ENCODE results near the gene CEP112. TPM values are rescaled to one million over a fixed set of nuclear protein-coding genes. Genes with fewer than 3 reads are reported as not detected.
"Not testable (repeated sequence)": the region's sequence is repeated elsewhere in the genome, so short reads cannot be mapped to it uniquely, and the experiment has no call there.

The CEP112 gene
- total and polyA plus RNA-seq, 9 of the 15 experiments (the other 6 are each of a cell fraction or from before 2014, with no cell fraction given), result 0.84 TPM; not detected in 8

- WGBS (ENCODE audit: insufficient coverage, low coverage, missing lambda C conversion rate), result 9% methylated on average over 12 of the region's 24 CpGs
- DNase-seq (ENCODE audit: extremely low read depth in 1 of 4, low spot score in 3 of 4); POLR2A ChIA-PET; in situ Hi-C loops (cut with MboI); H3K4me1 ChIP-seq (replicated peaks in 1 of 2; ENCODE audit: control insufficient read depth in 2 of 2, insufficient read depth in 2 of 2, low read length in 2 of 2); H3K9me3 ChIP-seq (replicated peaks; ENCODE audit: control insufficient read depth, insufficient read depth, low read depth, low read length); H2AFZ ChIP-seq (ENCODE audit: low read depth, low read length); H3K27me3 ChIP-seq (ENCODE audit: control insufficient read depth in 2 of 2, insufficient read depth in 2 of 2, low read length in 2 of 2); H3K4me2 ChIP-seq (ENCODE audit: insufficient read depth, low read length); ATAC-seq; H3K4me3 ChIP-seq; CTCF ChIA-PET (ENCODE audit: low intra/inter-chr PET ratio); H3K27ac ChIP-seq (ENCODE audit: extremely low read depth, low read depth, low read length); BruUV-seq (replicated peaks); H3K36me3 ChIP-seq (ENCODE audit: control insufficient read depth, insufficient read depth, low read length); H3K9me1 ChIP-seq (ENCODE audit: control insufficient read depth, insufficient read depth, low read length); H3K9ac ChIP-seq (ENCODE audit: insufficient read depth in 1 of 2, low read depth in 2 of 2, low read length in 2 of 2); H3K79me2 ChIP-seq (ENCODE audit: control insufficient read depth, insufficient read depth, low read length); FAIRE-seq; H4K20me1 ChIP-seq (replicated peaks; ENCODE audit: control insufficient read depth, insufficient read depth, low read length); intact Hi-C loops (cut with micrococcal nuclease): not testable (repeated sequence)
Measured at GRCh38 chr17:65837232-65837631, 354.7 kb downstream of the CEP112 start.

- peaks cover 1% of the 10 kb centered on the region; the same call in 1 of the 2 replicates for H3K9me3 ChIP-seq (replicated peaks; ENCODE audit: control insufficient read depth, insufficient read depth, low read depth, low read length)
- WGBS (ENCODE audit: insufficient coverage, low coverage, missing lambda C conversion rate), result 0% methylated on average over 1 of the region's 1 CpG
- no peaks in the 10 kb centered on the region for H3K36me3 ChIP-seq (ENCODE audit: control insufficient read depth, insufficient read depth, low read length)
- H4K20me1 ChIP-seq (replicated peaks; ENCODE audit: control insufficient read depth, insufficient read depth, low read length), result no peaks in the 10 kb centered on the region
- TF ChIP-seq SPI1 (IDR thresholded peaks at IDR 0.05; ENCODE audit: borderline replicate concordance, low read depth, low read length) (0 out of 2 replicates have a peak, but pooled peaks have one; percentile 26), CBFB (CRISPR knock-in tag; IDR thresholded peaks at IDR 0.05) (no peak)
- BruUV-seq (replicated peaks), result no TSS peak
- H3K9ac ChIP-seq (ENCODE audit: insufficient read depth in 1 of 2, low read depth in 2 of 2, low read length in 2 of 2), result no peak overlapping the region
- no peak overlapping the region for H3K4me2 ChIP-seq (ENCODE audit: insufficient read depth, low read length)
- no peak overlapping the region for H3K4me3 ChIP-seq
- no peak for ATAC-seq
- ChIA-PET CTCF (ENCODE audit: low intra/inter-chr PET ratio) (no interaction called here), POLR2A (no interaction called here)
- H3K79me2 ChIP-seq (ENCODE audit: control insufficient read depth, insufficient read depth, low read length), result no peaks in the 10 kb centered on the region
- H3K27me3 ChIP-seq (ENCODE audit: control insufficient read depth in 2 of 2, insufficient read depth in 2 of 2, low read length in 2 of 2), result no peaks in the 10 kb centered on the region
- no peak for DNase-seq (ENCODE audit: extremely low read depth in 1 of 4, low spot score in 3 of 4)
- no peak overlapping the region for H2AFZ ChIP-seq (ENCODE audit: low read depth, low read length)
- no peaks in the 10 kb centered on the region for H3K9me1 ChIP-seq (ENCODE audit: control insufficient read depth, insufficient read depth, low read length)
- in situ Hi-C loops (cut with MboI) (no loop called here), intact Hi-C loops (cut with micrococcal nuclease) (no loop called here)
- no peak overlapping the region for H3K27ac ChIP-seq (ENCODE audit: extremely low read depth, low read depth, low read length)
- FAIRE-seq, result no peak
- no peaks in the 10 kb centered on the region; a peak in 1 of 5 replicates for H3K4me1 ChIP-seq (replicated peaks in 1 of 2; ENCODE audit: control insufficient read depth in 2 of 2, insufficient read depth in 2 of 2, low read length in 2 of 2)
Measured at GRCh38 chr17:65833214-65833613, 358.7 kb downstream of the CEP112 start.
